Naive thymus-derived CD8-positive, alpha-beta T cell (primary cell): ENCODE measurements around the gene DNAH17. TPM values are rescaled to one million over a fixed set of nuclear protein-coding genes. Genes with fewer than 3 reads are reported as not detected.
A peak's percentile ranks its signal among the peaks of the same experiment; 100 is the strongest.

Experiments
- ATAC-seq, 2 donors: fragments of 150-1000 bp; cut with Tn5 transposase in 1 of 2; sonication (Bioruptor Pico), chemical (Tn5 transposase) in 1 of 2; 1 replicate in 1 of 2; 2 replicates in 1 of 2; pipeline ENCODE4 v1.10.0; 2021; ENCODE audit warnings: mild to moderate bottlenecking in 2 of 2, moderate library complexity in 2 of 2
- POLR2A ChIA-PET: fragments of 350-600 bp; sonication (Branson Sonifier 250); formaldehyde crosslinking; loops from one replicate; lab custom pipeline; 2021; ENCODE audit warnings: antibody characterized with exemption; lab: Charles Lee
- DNase-seq, 10 donors: peaks; one replicate each; pipeline versions ENCODE4 v3.0.0 to v3.0.0-alpha.2; 2020 to 2022
- H3K27ac Mint-ChIP-seq, 10 donors: one replicate each; pipeline ENCODE4 v1.8.0; 2020 to 2022; ENCODE audit warnings: mild to moderate bottlenecking in 10 of 10, mixed read lengths in 10 of 10, moderate library complexity in 4 of 10, inconsistent platforms in 1 of 10
- H3K27me3 Mint-ChIP-seq, 5 donors: one replicate each; pipeline ENCODE4 v1.8.0; 2021 to 2022; ENCODE audit warnings: mixed read lengths in 5 of 5
- H3K36me3 Mint-ChIP-seq, 3 donors: one replicate each; pipeline ENCODE4 v1.8.0; 2020 to 2022; ENCODE audit warnings: mixed read lengths in 3 of 3, mild to moderate bottlenecking in 2 of 3, inconsistent platforms in 1 of 3
- H3K4me1 Mint-ChIP-seq, 4 donors: one replicate each; pipeline ENCODE4 v1.8.0; 2021 to 2022; ENCODE audit warnings: mixed read lengths in 4 of 4
- H3K4me3 Mint-ChIP-seq, 10 donors: one replicate each; pipeline ENCODE4 v1.8.0; 2020 to 2022; ENCODE audit warnings: mild to moderate bottlenecking in 10 of 10, mixed read lengths in 10 of 10, moderate library complexity in 6 of 10, inconsistent platforms in 1 of 10
- H3K9me3 Mint-ChIP-seq, 9 donors: one replicate each; pipeline ENCODE4 v1.8.0; 2020 to 2022; ENCODE audit warnings: mixed read lengths in 9 of 9, mild to moderate bottlenecking in 3 of 9, inconsistent platforms in 1 of 9, moderate library complexity in 1 of 9
- polyA plus RNA-seq, 3 donors: library from polyadenylated mRNA; unstranded; fragments of 300-500 nt; fragmentation: Illumina TruSeq; gene quantifications; one replicate each; pipeline ENCODE4 v1.2.3, GENCODE V29; 2021
- total RNA-seq, 8 experiments: library from RNA in 2 of 8; stranded (reverse) in 2 of 8; gene quantifications; one replicate each; pipeline ENCODE4 v1.2.3 and lab custom pipeline; 2021 to 2026

DNAH17 gene
- total and polyA plus RNA-seq, 5 experiments from 2014 or later: 0.28 to 0.81 (median 0.38) TPM; not detected in 2

GRCh38 chr17:78598013-78598471 is 20.8 kb upstream of the DNAH17 start:
- no peak overlapping the region for H3K27ac Mint-ChIP-seq
- peaks cover 0 to 2% (median 0%) of the 10 kb centered on the region in 4 donors for H3K4me1 Mint-ChIP-seq
- no peak for ATAC-seq
- DNase-seq: no peak
- H3K9me3 Mint-ChIP-seq: no peaks in the 10 kb centered on the region
- H3K4me3 Mint-ChIP-seq: no peak overlapping the region
- POLR2A ChIA-PET: interaction anchor here (0.8 kb wide), 1 partner anchor 21 kb away, joined by 3 read pairs; the partner anchor contains the start of gene DNAH17
- H3K27me3 Mint-ChIP-seq: peaks cover 0 to 17% (median 14%) of the 10 kb centered on the region in 5 donors
- no peaks in the 10 kb centered on the region for H3K36me3 Mint-ChIP-seq

- Mint-ChIP-seq H3K4me3 (no peak overlapping the region), H3K27ac (no peak overlapping the region), H3K27me3 (peaks cover 2 to 18% (median 15%) of the 10 kb centered on the region in 5 donors), H3K4me1 (peaks cover 4 to 7% (median 5%) of the 10 kb centered on the region in 4 donors), H3K9me3 (no peaks in the 10 kb centered on the region), H3K36me3 (no peaks in the 10 kb centered on the region)
- ATAC-seq: no peak
- DNase-seq: no peak
- POLR2A ChIA-PET: interaction anchor here (0.8 kb wide), 1 partner anchor 20 kb away, joined by 3 read pairs; the partner anchor contains the start of gene DNAH17
Measured at GRCh38 chr17:78596871-78597764, 19.9 kb upstream of the DNAH17 start.

GRCh38 chr17:78595135-78595810 is 18.1 kb upstream of the DNAH17 start:
- DNase-seq (no peak), ATAC-seq (no peak)
- Mint-ChIP-seq H3K27ac (no peak overlapping the region), H3K27me3 (peaks cover 2 to 17% (median 15%) of the 10 kb centered on the region in 5 donors), H3K36me3 (no peaks in the 10 kb centered on the region), H3K9me3 (no peaks in the 10 kb centered on the region), H3K4me1 (peaks cover 6 to 9% (median 6%) of the 10 kb centered on the region in 4 donors), H3K4me3 (no peak overlapping the region)
- POLR2A ChIA-PET: no interaction called here

GRCh38 chr17:78592991-78593329 is 15.8 kb upstream of the DNAH17 start:
- ATAC-seq: no peak
- H3K27ac Mint-ChIP-seq: no peak overlapping the region

DNA sequence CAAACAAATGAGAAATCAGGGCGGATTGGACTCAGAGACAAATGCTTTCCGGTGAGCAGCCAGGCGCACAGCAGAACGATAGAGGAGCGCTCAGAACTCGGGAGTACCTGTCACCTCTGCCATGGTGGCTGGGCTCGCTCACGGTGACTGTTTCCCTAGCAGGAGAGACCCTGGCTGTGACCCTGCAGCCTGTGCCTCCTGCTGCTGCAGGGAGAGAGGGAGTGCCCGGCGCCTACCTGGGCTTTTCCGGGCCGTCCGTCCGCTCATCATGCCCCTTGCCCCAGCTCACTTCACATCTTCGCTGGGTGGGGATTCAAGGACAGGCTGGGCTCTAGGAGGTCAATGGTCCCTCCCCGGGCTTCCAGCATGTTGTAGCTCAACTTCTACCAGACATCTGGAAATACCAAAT is 14.1 kb upstream of the DNAH17 start:
- Mint-ChIP-seq H3K4me1 (peaks cover 4 to 9% (median 6%) of the 10 kb centered on the region in 4 donors), H3K4me3 (no peak overlapping the region), H3K9me3 (no peaks in the 10 kb centered on the region), H3K36me3 (no peaks in the 10 kb centered on the region), H3K27ac (no peak overlapping the region), H3K27me3 (peaks cover 0 to 17% (median 7%) of the 10 kb centered on the region in 5 donors)
- POLR2A ChIA-PET: no interaction called here
- no peak for DNase-seq
- no peak for ATAC-seq

More at GRCh38 chr17:78592991-78593329, 15.8 kb upstream of the DNAH17 start:
- Mint-ChIP-seq H3K9me3 (no peaks in the 10 kb centered on the region), H3K4me1 (peaks cover 6 to 9% (median 6%) of the 10 kb centered on the region in 4 donors), H3K27me3 (peaks cover 0 to 17% (median 12%) of the 10 kb centered on the region in 5 donors), H3K36me3 (no peaks in the 10 kb centered on the region), H3K4me3 (no peak overlapping the region)
- no peak for DNase-seq
- POLR2A ChIA-PET: interaction anchor here (0.6 to 0.7 kb wide), 2 partner anchors 50 to 56 kb away, joined by 3 to 7 read pairs; no protein-coding TSS in a partner anchor

GRCh38 chr17:78589885-78590284 is 12.7 kb upstream of the DNAH17 start:
- no peak overlapping the region for H3K4me3 Mint-ChIP-seq
- DNase-seq: no peak
- H3K27ac Mint-ChIP-seq: no peak overlapping the region
- no peaks in the 10 kb centered on the region for H3K9me3 Mint-ChIP-seq
- H3K27me3 Mint-ChIP-seq: peaks cover 0 to 9% (median 5%) of the 10 kb centered on the region in 5 donors
- peaks cover 4 to 9% (median 6%) of the 10 kb centered on the region in 4 donors for H3K4me1 Mint-ChIP-seq
- no peaks in the 10 kb centered on the region for H3K36me3 Mint-ChIP-seq
- no peak for ATAC-seq
- POLR2A ChIA-PET: no interaction called here

- no peak overlapping the region for H3K4me3 Mint-ChIP-seq
- H3K9me3 Mint-ChIP-seq: no peaks in the 10 kb centered on the region
- H3K27me3 Mint-ChIP-seq: peaks cover 0 to 8% (median 4%) of the 10 kb centered on the region in 5 donors
- POLR2A ChIA-PET: no interaction called here
- DNase-seq: no peak
- H3K27ac Mint-ChIP-seq: no peak overlapping the region
- peaks cover 4 to 9% (median 6%) of the 10 kb centered on the region in 4 donors for H3K4me1 Mint-ChIP-seq
- no peak for ATAC-seq
- no peaks in the 10 kb centered on the region for H3K36me3 Mint-ChIP-seq
Measured at GRCh38 chr17:78589031-78589675, 12.0 kb upstream of the DNAH17 start.

DNA sequence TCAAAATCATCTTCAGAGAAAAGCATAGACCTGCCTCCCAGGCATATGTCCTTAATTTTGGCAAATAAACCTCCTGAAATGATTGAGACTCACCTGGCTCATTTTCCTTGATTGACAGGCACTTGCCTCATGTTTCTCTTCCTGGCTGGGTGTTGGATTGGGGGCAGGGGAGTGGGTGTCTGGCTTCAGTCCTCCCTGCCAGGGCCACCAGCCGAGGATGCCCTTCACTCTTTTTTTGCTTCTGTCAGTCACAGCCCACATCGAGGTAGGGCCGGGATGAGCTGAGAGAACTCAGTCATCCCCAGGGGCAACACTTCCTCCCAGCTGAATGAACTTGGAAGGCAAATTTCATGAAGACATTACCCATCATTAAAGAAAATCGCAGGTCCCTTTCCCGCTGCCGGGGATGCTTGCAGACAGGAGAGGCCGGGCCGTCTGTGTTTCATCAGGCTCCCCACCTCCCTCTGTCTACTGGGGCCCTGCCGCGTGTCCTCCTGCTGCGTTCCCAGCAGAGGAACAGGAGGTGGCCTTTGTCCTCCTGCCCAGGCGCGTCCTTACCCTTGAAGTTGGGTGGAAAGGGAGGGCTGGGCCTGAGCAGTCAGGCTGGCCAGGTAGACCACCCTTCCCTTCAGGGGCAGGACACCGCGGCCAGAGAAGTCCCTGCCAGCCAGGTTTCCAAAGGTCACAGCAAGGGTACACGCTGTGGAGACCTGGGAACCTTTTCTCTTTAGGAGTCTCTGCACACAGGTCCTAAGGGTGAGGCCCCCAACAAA is 11.2 kb upstream of the DNAH17 start:
- no peak overlapping the region for H3K4me3 Mint-ChIP-seq
- POLR2A ChIA-PET: no interaction called here
- DNase-seq (no peak), ATAC-seq (no peak)
- no peaks in the 10 kb centered on the region for H3K36me3 Mint-ChIP-seq
- H3K9me3 Mint-ChIP-seq: peaks cover 0 to under 1% (median 0%) of the 10 kb centered on the region in 9 donors
- H3K4me1 Mint-ChIP-seq: peaks cover 4 to 9% (median 6%) of the 10 kb centered on the region in 4 donors
- H3K27me3 Mint-ChIP-seq: peaks cover 0 to 8% (median 5%) of the 10 kb centered on the region in 5 donors
- no peak overlapping the region for H3K27ac Mint-ChIP-seq

DNA sequence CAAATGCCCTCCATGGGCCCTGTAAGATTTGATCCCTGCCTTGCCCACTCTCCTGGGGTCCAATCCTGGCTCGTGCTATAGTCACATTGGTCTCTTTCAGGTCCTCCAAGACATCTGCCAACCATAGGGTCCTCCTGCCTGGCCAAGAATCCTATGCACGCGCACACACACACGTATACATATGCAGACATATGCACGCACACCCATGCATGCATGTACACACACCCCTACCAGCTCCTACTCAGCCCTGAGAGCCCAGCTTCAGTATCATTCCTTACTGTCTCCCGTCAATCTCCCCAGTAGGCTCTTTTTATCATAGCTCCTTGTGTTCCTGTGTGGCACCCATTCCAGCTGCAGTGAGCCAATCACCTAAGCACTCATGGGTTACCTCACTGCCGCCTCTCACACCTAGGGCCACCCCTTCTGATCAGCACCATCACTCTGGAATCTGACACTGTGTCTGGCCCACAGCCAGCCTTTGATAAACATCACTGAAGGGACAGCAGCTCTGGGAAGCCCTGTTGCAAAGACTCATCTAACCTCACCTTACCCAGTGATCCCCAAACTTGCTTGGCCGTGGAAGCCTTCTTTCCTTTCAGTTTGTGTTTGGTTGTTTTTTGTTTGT is 7.9 kb upstream of the DNAH17 start:
- Mint-ChIP-seq H3K27me3 (peaks cover 0 to 8% (median 1%) of the 10 kb centered on the region in 5 donors), H3K4me3 (no peak overlapping the region), H3K27ac (peak overlapping the region in 1 of 10 donors; percentile 25), H3K4me1 (no peaks in the 10 kb centered on the region), H3K36me3 (no peaks in the 10 kb centered on the region), H3K9me3 (peaks cover 0 to 2% (median 0%) of the 10 kb centered on the region in 9 donors)
- DNase-seq: no peak
- ATAC-seq: no peak
- POLR2A ChIA-PET: no interaction called here

- Mint-ChIP-seq H3K4me3 (no peak overlapping the region), H3K4me1 (no peaks in the 10 kb centered on the region), H3K9me3 (peaks cover 0 to 2% (median 0%) of the 10 kb centered on the region in 9 donors), H3K27me3 (peaks cover 0 to 8% (median 1%) of the 10 kb centered on the region in 5 donors), H3K27ac (peak overlapping the region in 3 of 10 donors; percentile 21 to 46 (median 43)), H3K36me3 (no peaks in the 10 kb centered on the region)
- POLR2A ChIA-PET: no interaction called here
- ATAC-seq: no peak
- no peak for DNase-seq
Measured at GRCh38 chr17:78583091-78583490, 5.9 kb upstream of the DNAH17 start.

GRCh38 chr17:78581304-78581703 is 4.1 kb upstream of the DNAH17 start:
- no peaks in the 10 kb centered on the region for H3K36me3 Mint-ChIP-seq
- H3K9me3 Mint-ChIP-seq: peaks cover 0 to 2% (median 0%) of the 10 kb centered on the region in 9 donors
- peaks cover 0 to 8% (median 1%) of the 10 kb centered on the region in 5 donors for H3K27me3 Mint-ChIP-seq
- ATAC-seq: no peak
- no peak overlapping the region for H3K27ac Mint-ChIP-seq
- POLR2A ChIA-PET: no interaction called here
- no peaks in the 10 kb centered on the region for H3K4me1 Mint-ChIP-seq
- no peak overlapping the region for H3K4me3 Mint-ChIP-seq
- no peak for DNase-seq
